HCT116 (cell line): ENCODE data around the gene PLCL2. TPM values are rescaled to one million over a fixed set of nuclear protein-coding genes. Genes with fewer than 3 reads are reported as not detected.

ENCODE experiments used
- ATAC-seq: fragments of 200-7000 bp; cut with Tn5 transposase; 2 replicates; pipeline ENCODE4 v1.9.1; 2020; ENCODE audit warnings: mild to moderate bottlenecking, moderate library complexity
- BruUV-seq: library from RNA; stranded (reverse); fragments of 400-500 nt; replicated peaks from 2 replicates; lab custom pipeline; 2021; lab: Mats Ljungman, UMichigan
- CTCF ChIA-PET: fragments of 300-600 bp; sonication (Branson Sonifier 250); formaldehyde crosslinking; loops from one replicate; lab custom pipeline; 2021; ENCODE audit warnings: antibody characterized with exemption; lab: Charles Lee
- POLR2A ChIA-PET: fragments of 300-600, 350-600 bp; sonication (Branson Sonifier 250); formaldehyde crosslinking; loops from one replicate; lab custom pipeline; 2021; ENCODE audit warnings: antibody characterized with exemption; lab: Charles Lee
- RAD21 ChIA-PET, 2 experiments: fragments of 300-600 bp; sonication (Branson Sonifier 250); formaldehyde crosslinking; loops; one replicate each; lab custom pipeline; 2023; ENCODE audit warnings: low total read pairs in 2 of 2; ENCODE audit not compliant: uncharacterized antibody in 2 of 2, unreplicated experiment in 2 of 2, low non-redundant PET in 1 of 2; lab: Charles Lee
- DNase-seq: peaks from one replicate; pipeline ENCODE4 v3.0.0-alpha.2; 2010; ENCODE audit warnings: low read depth, low spot score
- H2AFZ ChIP-seq: fragments of 200-600 bp; shearing (Covaris generic), sonication (generic); 2 replicates; pipeline ENCODE4 v1.6.1; 2017; ENCODE audit warnings: low read depth, mixed run types, mixed read lengths, antibody characterized with exemption, low read length; ENCODE audit not compliant: poor library complexity, severe bottlenecking
- H3K27ac ChIP-seq: 2 replicates; pipeline ENCODE4 v1.5.1; 2012; ENCODE audit warnings: low read depth, low read length
- H3K27me3 ChIP-seq: fragments of 200-600 bp; sonication (generic); 2 replicates; pipeline ENCODE4 v1.6.1; 2016; ENCODE audit warnings: mixed run types, low read length, mixed read lengths; ENCODE audit not compliant: insufficient read depth
- H3K36me3 ChIP-seq, 2 experiments: fragments of 200-500 bp in 1 of 2; fragments of 200-600 bp in 1 of 2; sonication (Bioruptor generic) in 1 of 2; sonication (generic) in 1 of 2; 2 replicates each; pipeline versions ENCODE4 v1.5.1 to v1.6.1; 2014 to 2016; ENCODE audit warnings: low read length in 2 of 2, inconsistent platforms in 1 of 2, mixed read lengths in 1 of 2, mixed run types in 1 of 2; ENCODE audit not compliant: insufficient read depth in 2 of 2, control insufficient read depth in 1 of 2
- H3K4me1 ChIP-seq, 2 experiments: fragments of 200-600 bp in 1 of 2; sonication (generic) in 1 of 2; 2 replicates each; pipeline versions ENCODE4 v1.5.1 to v1.6.1; 2012 to 2017; ENCODE audit warnings: low read length in 2 of 2, inconsistent platforms in 1 of 2, mild to moderate bottlenecking in 1 of 2, mixed read lengths in 1 of 2, mixed run types in 1 of 2, moderate library complexity in 1 of 2; ENCODE audit not compliant: insufficient read depth in 2 of 2, control insufficient read depth in 1 of 2
- H3K4me2 ChIP-seq: fragments of 200-600 bp; sonication (generic); 2 replicates; pipeline ENCODE4 v1.6.1; 2017; ENCODE audit warnings: mixed run types, low read length, mixed read lengths
- H3K4me3 ChIP-seq, 2 experiments: fragments of 200-600 bp in 1 of 2; sonication (generic) in 1 of 2; replicated peaks in 1 of 2; 2 replicates each; pipeline ENCODE4 v1.5.1; 2011 to 2016; ENCODE audit warnings: low read length in 2 of 2, control low read depth in 1 of 2, low read depth in 1 of 2, mild to moderate bottlenecking in 1 of 2, mixed read lengths in 1 of 2, mixed run types in 1 of 2
- H3K79me2 ChIP-seq: fragments of 200-600 bp; sonication (generic); 2 replicates; pipeline ENCODE4 v1.6.1; 2017; ENCODE audit warnings: mild to moderate bottlenecking, mixed run types, low read length, moderate library complexity, mixed read lengths; ENCODE audit not compliant: insufficient read depth
- H3K9ac ChIP-seq: fragments of 200-600 bp; sonication (generic); 2 replicates; pipeline ENCODE4 v1.6.1; 2016; ENCODE audit warnings: low read length, mixed read lengths
- H3K9me2 ChIP-seq: fragments of 200-600 bp; sonication (generic), shearing (Covaris generic); 2 replicates; pipeline ENCODE4 v1.6.1; 2017; ENCODE audit warnings: mixed run types, mild to moderate bottlenecking, moderate library complexity; ENCODE audit not compliant: insufficient read depth
- H3K9me3 ChIP-seq, 2 experiments: fragments of 200-500 bp in 1 of 2; fragments of 200-600 bp in 1 of 2; sonication (Bioruptor generic) in 1 of 2; sonication (generic) in 1 of 2; 2 replicates each; pipeline ENCODE4 v1.6.1; 2014 to 2017; ENCODE audit warnings: low read length in 2 of 2, mixed read lengths in 2 of 2, inconsistent platforms in 1 of 2, low read depth in 1 of 2, mild to moderate bottlenecking in 1 of 2, mixed run types in 1 of 2, moderate library complexity in 1 of 2; ENCODE audit not compliant: control insufficient read depth in 1 of 2, insufficient read depth in 1 of 2
- H4K20me1 ChIP-seq: fragments of 200-600 bp; sonication (generic), shearing (Covaris generic); 2 replicates; pipeline ENCODE4 v1.6.1; 2017; ENCODE audit warnings: mixed run types, mild to moderate bottlenecking, moderate library complexity; ENCODE audit not compliant: insufficient read depth
- CEBPB ChIP-seq: IDR thresholded peaks from 2 replicates; pipeline ENCODE4 v1.6.1; 2012; ENCODE audit warnings: low read depth
- CTCF ChIP-seq, 3 experiments: fragments of 200-600 bp in 1 of 3; sonication (generic) in 1 of 3; IDR thresholded peaks in 2 of 3; conservative IDR thresholded peaks in 1 of 3; 2 replicates each; pipeline ENCODE4 v1.5.1; 2012 to 2017; ENCODE audit warnings: low read depth in 2 of 3, low read length in 2 of 3, antibody characterized with exemption in 1 of 3, borderline replicate concordance in 1 of 3, control low read depth in 1 of 3, mild to moderate bottlenecking in 1 of 3, mixed read lengths in 1 of 3, mixed run types in 1 of 3, moderate library complexity in 1 of 3; ENCODE audit not compliant: insufficient read depth in 1 of 3
- ELF1 ChIP-seq: IDR thresholded peaks from 2 replicates; pipeline ENCODE4 v1.6.1; 2012; ENCODE audit warnings: low read depth, borderline replicate concordance
- EZH2 ChIP-seq: fragments of 200-600 bp; sonication (generic); IDR thresholded peaks from 2 replicates; pipeline ENCODE4 v1.6.1; 2017; ENCODE audit warnings: antibody characterized with exemption, mixed run types
- EZH2phosphoT487 ChIP-seq: fragments of 200-600 bp; IDR thresholded peaks from 2 replicates; pipeline ENCODE4 v1.6.1; 2018; ENCODE audit warnings: antibody characterized with exemption, borderline replicate concordance
- FOSL1 ChIP-seq: IDR thresholded peaks from 2 replicates; pipeline ENCODE4 v1.6.1; 2012; ENCODE audit warnings: low read depth
- JUND ChIP-seq: IDR thresholded peaks from 2 replicates; pipeline ENCODE4 v1.6.1; 2012
- POLR2A ChIP-seq: IDR thresholded peaks from 2 replicates; pipeline ENCODE4 v1.7.0; 2011; ENCODE audit warnings: borderline replicate concordance; ENCODE audit not compliant: insufficient read depth, insufficient read length; ENCODE audit errors: extremely low read depth
- POLR2AphosphoS5 ChIP-seq: IDR thresholded peaks from 2 replicates; pipeline ENCODE4 v1.6.1; 2011; ENCODE audit warnings: mild to moderate bottlenecking, low read depth, low read length, moderate library complexity
- REST ChIP-seq: IDR thresholded peaks from 2 replicates; pipeline ENCODE4 v1.6.1; 2012; ENCODE audit warnings: low read depth
- SIN3A ChIP-seq: IDR thresholded peaks from 2 replicates; pipeline ENCODE4 v1.6.1; 2012; ENCODE audit warnings: low read depth
- SP1 ChIP-seq: IDR thresholded peaks from 2 replicates; pipeline ENCODE4 v1.6.1; 2012; ENCODE audit warnings: low read depth
- TCF7L2 ChIP-seq: IDR thresholded peaks from 2 replicates; pipeline ENCODE4 v1.7.0; 2011; ENCODE audit warnings: borderline replicate concordance, inconsistent platforms; ENCODE audit not compliant: insufficient read depth, insufficient read length; ENCODE audit errors: extremely low read depth
- YY1 ChIP-seq: IDR thresholded peaks from 2 replicates; pipeline ENCODE4 v1.6.1; 2011; ENCODE audit warnings: low read length, low read depth, moderate library complexity, mild to moderate bottlenecking; ENCODE audit not compliant: insufficient replicate concordance; ENCODE audit errors: extremely low read depth
- ZFX ChIP-seq: fragments of 450-650 bp; IDR thresholded peaks from 2 replicates; pipeline ENCODE4 v1.6.1; 2017
- ZNF274 ChIP-seq: fragments of 200-500 bp; sonication (Bioruptor generic); IDR thresholded peaks from 2 replicates; pipeline ENCODE4 v1.6.1; 2014; ENCODE audit warnings: mild to moderate bottlenecking, low read depth, low read length, inconsistent platforms
- intact Hi-C: fragments of 100-400 bp; cut with micrococcal nuclease; formaldehyde crosslinking; loops from 2 replicates; pipeline ENCODE4 v1.10.0; 2022
- total RNA-seq: library from RNA; stranded (reverse); gene quantifications from one replicate; pipeline ENCODE4 v1.2.1, GENCODE V29; 2021; ENCODE audit not compliant: unreplicated experiment
- TF ChIP-seq, protein P1 (sequence below): IDR thresholded peaks from 2 replicates; pipeline ENCODE4 v1.6.1; 2012
- TF ChIP-seq, protein P2 (sequence below): IDR thresholded peaks from 2 replicates; pipeline ENCODE4 v1.6.1; 2012
- TF ChIP-seq, protein P3 (sequence below): IDR thresholded peaks from 2 replicates; pipeline ENCODE4 v1.6.1; 2011; ENCODE audit warnings: mild to moderate bottlenecking, low read length, moderate library complexity; ENCODE audit not compliant: insufficient replicate concordance; ENCODE audit errors: extremely low read depth

The PLCL2 gene
- total RNA-seq, 1 experiment from 2014 or later, result 2.2 TPM

DNA sequence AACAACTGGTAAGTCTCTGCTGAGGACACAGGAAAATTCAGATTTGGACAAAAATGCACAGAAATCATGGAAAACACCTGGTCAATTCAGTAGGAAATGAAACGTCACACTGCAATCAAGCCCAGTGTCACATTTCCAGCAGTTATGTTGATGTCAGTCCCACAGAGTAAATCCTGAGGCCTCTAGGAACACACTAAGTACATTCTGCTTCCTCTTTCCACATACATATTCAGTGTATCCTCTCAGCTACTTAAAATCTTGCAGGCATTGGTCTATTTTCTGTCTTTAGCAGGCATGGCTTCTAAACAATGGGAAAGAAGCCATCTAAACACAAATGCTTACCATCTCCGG is 207.8 kb downstream of the PLCL2 start (continued):
- TF ChIP-seq YY1, result no peak
- TF ChIP-seq SIN3A, result no peak
- no peak for TF ChIP-seq POLR2AphosphoS5
- no peak for TF ChIP-seq SP1
- no peak for TF ChIP-seq EZH2phosphoT487

GRCh38 chr3:17094551-17094950 is 209.8 kb downstream of the PLCL2 start:
- no peaks in the 10 kb centered on the region for H3K4me1 ChIP-seq
- ChIA-PET CTCF (no interaction called here), RAD21 (no interaction called here), POLR2A (no interaction called here)
- no peak overlapping the region for H2AFZ ChIP-seq
- H3K36me3 ChIP-seq, result no peaks in the 10 kb centered on the region
- intact Hi-C loops, result no loop called here
- no TSS peak for BruUV-seq
- DNase-seq (no peak), ATAC-seq (no peak)
- H3K9ac ChIP-seq, result no peak overlapping the region
- H3K27ac ChIP-seq, result no peak overlapping the region
- H3K9me2 ChIP-seq, result no peaks in the 10 kb centered on the region
- H3K9me3 ChIP-seq, result no peaks in the 10 kb centered on the region
- H3K27me3 ChIP-seq, result no peaks in the 10 kb centered on the region
- H3K79me2 ChIP-seq, result no peaks in the 10 kb centered on the region
- no peak overlapping the region for H3K4me2 ChIP-seq
- no peaks in the 10 kb centered on the region for H4K20me1 ChIP-seq
- H3K4me3 ChIP-seq, result no peak overlapping the region
- TF ChIP-seq ZFX (no peak), FOSL1 (no peak), CTCF (IDR thresholded peaks at IDR 0.05 in 2 of 3, conservative IDR thresholded peaks at IDR 0.05 in 1 of 3; ENCODE audit: borderline replicate concordance in 1 of 3, insufficient read depth in 1 of 3, low read depth in 2 of 3, low read length in 2 of 3) (no peak), POLR2AphosphoS5 (no peak), SP1 (no peak), TCF7L2 (no peak), ELF1 (no peak), YY1 (no peak), POLR2A (no peak), ZNF274 (no peak), EZH2 (no peak), SIN3A (no peak), REST (no peak), CEBPB (no peak), EZH2phosphoT487 (no peak), JUND (no peak)
- TF ChIP-seq, protein P1, sequence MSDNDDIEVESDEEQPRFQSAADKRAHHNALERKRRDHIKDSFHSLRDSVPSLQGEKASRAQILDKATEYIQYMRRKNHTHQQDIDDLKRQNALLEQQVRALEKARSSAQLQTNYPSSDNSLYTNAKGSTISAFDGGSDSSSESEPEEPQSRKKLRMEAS, result no peak
- TF ChIP-seq, protein P2, sequence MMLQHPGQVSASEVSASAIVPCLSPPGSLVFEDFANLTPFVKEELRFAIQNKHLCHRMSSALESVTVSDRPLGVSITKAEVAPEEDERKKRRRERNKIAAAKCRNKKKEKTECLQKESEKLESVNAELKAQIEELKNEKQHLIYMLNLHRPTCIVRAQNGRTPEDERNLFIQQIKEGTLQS, result no peak
- TF ChIP-seq, protein P3, sequence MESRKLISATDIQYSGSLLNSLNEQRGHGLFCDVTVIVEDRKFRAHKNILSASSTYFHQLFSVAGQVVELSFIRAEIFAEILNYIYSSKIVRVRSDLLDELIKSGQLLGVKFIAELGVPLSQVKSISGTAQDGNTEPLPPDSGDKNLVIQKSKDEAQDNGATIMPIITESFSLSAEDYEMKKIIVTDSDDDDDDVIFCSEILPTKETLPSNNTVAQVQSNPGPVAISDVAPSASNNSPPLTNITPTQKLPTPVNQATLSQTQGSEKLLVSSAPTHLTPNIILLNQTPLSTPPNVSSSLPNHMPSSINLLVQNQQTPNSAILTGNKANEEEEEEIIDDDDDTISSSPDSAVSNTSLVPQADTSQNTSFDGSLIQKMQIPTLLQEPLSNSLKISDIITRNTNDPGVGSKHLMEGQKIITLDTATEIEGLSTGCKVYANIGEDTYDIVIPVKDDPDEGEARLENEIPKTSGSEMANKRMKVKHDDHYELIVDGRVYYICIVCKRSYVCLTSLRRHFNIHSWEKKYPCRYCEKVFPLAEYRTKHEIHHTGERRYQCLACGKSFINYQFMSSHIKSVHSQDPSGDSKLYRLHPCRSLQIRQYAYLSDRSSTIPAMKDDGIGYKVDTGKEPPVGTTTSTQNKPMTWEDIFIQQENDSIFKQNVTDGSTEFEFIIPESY, result no peak
